Neural progenitor cell (in vitro differentiated cells): Measurements from ENCODE around the gene LIN9. TPM values are rescaled to one million over a fixed set of nuclear protein-coding genes. Genes with fewer than 3 reads are reported as not detected.

Experiments
- DNase-seq: peaks from one replicate; pipeline ENCODE4 v3.0.0-alpha.2; 2016; ENCODE audit warnings: low spot score
- H2AFZ ChIP-seq: fragments of 200-600 bp; sonication (generic); replicated peaks from 2 replicates; pipeline ENCODE4 v1.6.1; 2016; ENCODE audit warnings: antibody characterized with exemption
- H3F3A ChIP-seq: fragments of 200-600 bp; sonication (generic); 2 replicates; pipeline ENCODE4 v1.6.1; 2016; ENCODE audit warnings: antibody characterized with exemption, low read depth
- H3K27ac ChIP-seq: fragments of 200-600 bp; sonication (generic); 2 replicates; pipeline ENCODE4 v1.5.1; 2016; ENCODE audit warnings: mild to moderate bottlenecking
- H3K27me3 ChIP-seq: fragments of 200-600 bp; sonication (generic); 2 replicates; pipeline ENCODE4 v1.6.1; 2016; ENCODE audit warnings: mild to moderate bottlenecking, moderate library complexity
- H3K36me3 ChIP-seq: fragments of 200-600 bp; sonication (generic); 2 replicates; pipeline ENCODE4 v1.5.1; 2016
- H3K4me1 ChIP-seq: fragments of 200-600 bp; sonication (generic); 2 replicates; pipeline ENCODE4 v1.6.1; 2016; ENCODE audit warnings: mixed run types
- H3K4me2 ChIP-seq: fragments of 200-600 bp; sonication (generic); 2 replicates; pipeline ENCODE4 v1.6.1; 2016
- H3K4me3 ChIP-seq: fragments of 200-600 bp; sonication (generic); 2 replicates; pipeline ENCODE4 v1.5.1; 2016
- H3K79me2 ChIP-seq: fragments of 200-600 bp; sonication (generic); 2 replicates; pipeline ENCODE4 v1.6.1; 2016; ENCODE audit warnings: low read depth
- H3K9ac ChIP-seq: fragments of 200-600 bp; sonication (generic); 2 replicates; pipeline ENCODE4 v1.6.1; 2016
- H3K9me3 ChIP-seq: fragments of 200-600 bp; sonication (generic); 2 replicates; pipeline ENCODE4 v1.5.1; 2016; ENCODE audit warnings: low read depth
- H4K20me1 ChIP-seq: fragments of 200-600 bp; sonication (generic); 2 replicates; pipeline ENCODE4 v1.6.1; 2016; ENCODE audit warnings: low read depth
- H3K27ac Mint-ChIP-seq: 3 replicates; pipeline ENCODE4 v1.8.0; 2021; ENCODE audit warnings: mixed read lengths
- H3K27me3 Mint-ChIP-seq: 2 replicates; pipeline ENCODE4 v1.8.0; 2022; ENCODE audit warnings: low read depth, mild to moderate bottlenecking, inconsistent platforms, moderate library complexity, mixed read lengths; ENCODE audit not compliant: insufficient read depth
- H3K36me3 Mint-ChIP-seq: 3 replicates; pipeline ENCODE4 v1.8.0; 2021; ENCODE audit warnings: mixed read lengths
- H3K4me1 Mint-ChIP-seq: 3 replicates; pipeline ENCODE4 v1.8.0; 2021; ENCODE audit warnings: mixed read lengths
- H3K4me3 Mint-ChIP-seq: 3 replicates; pipeline ENCODE4 v1.8.0; 2021; ENCODE audit warnings: mild to moderate bottlenecking, moderate library complexity, mixed read lengths
- H3K9me3 Mint-ChIP-seq: 3 replicates; pipeline ENCODE4 v1.8.0; 2020; ENCODE audit warnings: mixed read lengths
- EZH2 ChIP-seq: fragments of 200-600 bp; sonication (generic); IDR thresholded peaks from 2 replicates; pipeline ENCODE4 v1.6.1; 2017; ENCODE audit warnings: antibody characterized with exemption, mild to moderate bottlenecking, moderate library complexity
- EZH2phosphoT487 ChIP-seq: fragments of 200-600 bp; sonication (generic); IDR thresholded peaks from 2 replicates; pipeline ENCODE4 v1.6.1; 2017; ENCODE audit warnings: antibody characterized with exemption
- total RNA-seq: library from RNA; depleted of rRNA; stranded (reverse); fragments of >200 nt; gene quantifications from 2 replicates; pipeline ENCODE4 v1.2.3, GENCODE V29; 2015; ENCODE audit warnings: low replicate concordance
- TF ChIP-seq, protein P1 (sequence below): fragments of 200-600 bp; sonication (generic); IDR thresholded peaks from 2 replicates; pipeline ENCODE4 v1.5.1; 2017; ENCODE audit warnings: antibody characterized with exemption, mild to moderate bottlenecking

Gene LIN9
- total RNA-seq, 1 donor from 2014 or later = 34.4 TPM

DNA sequence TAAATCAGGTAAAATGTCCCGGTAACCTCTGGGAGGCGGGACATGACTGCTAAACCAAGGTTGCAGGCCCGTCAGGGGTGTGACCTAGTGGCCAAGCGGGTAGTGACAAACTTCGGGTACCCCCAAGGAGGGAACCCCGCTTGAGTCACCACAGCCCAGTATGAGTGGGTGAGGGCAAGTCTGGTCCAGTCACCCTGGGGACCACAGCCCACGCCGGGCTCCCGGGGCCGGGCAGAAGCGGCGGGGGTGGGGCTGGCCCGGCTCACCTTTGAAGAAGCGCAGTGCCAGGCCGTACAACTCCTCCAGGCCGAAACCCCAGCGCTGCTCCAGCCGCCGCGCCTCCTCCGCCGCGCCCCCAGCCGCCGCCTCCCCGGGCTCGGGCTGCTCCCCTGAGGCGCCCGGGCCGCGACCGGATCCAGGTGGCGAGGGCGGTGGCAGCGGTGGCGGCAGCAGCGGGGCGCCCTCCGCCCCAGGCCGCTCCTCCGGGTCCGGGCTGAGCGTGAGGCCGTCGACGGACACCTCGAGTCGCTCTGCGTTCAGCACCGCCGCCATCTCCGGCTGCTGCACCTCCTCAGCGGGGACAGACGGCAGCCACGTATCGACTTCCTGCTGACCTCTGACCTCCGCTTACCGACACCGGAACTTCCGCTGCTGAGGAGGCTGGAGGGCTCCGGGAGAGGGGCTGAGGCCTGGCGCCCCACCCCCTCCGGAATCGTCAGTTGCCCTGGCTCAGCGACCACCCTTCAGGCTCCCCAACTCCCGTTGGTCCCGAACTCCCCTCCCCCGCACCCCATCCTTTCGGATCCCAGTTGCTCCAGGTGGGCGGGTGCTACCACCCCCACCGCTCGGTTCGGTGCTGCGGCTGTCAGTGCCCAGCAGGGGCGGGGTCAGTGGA, 122.6 kb downstream of the LIN9 start, which contains the start of gene ACBD3:
Gene ACBD3, minus strand, starts transcription at position 618 of the 895 bp plus-strand sequence. Its CDS starts 66 bp downstream, at position 552.
- peaks cover 35% of the 10 kb centered on the region for H4K20me1 ChIP-seq
- peak within 1 kb of the TSS; percentile 51 for H3K27ac ChIP-seq
- Mint-ChIP-seq H3K27me3 (peaks cover 2% of the 10 kb centered on the region), H3K27ac (peak within 1 kb of the TSS; percentile 93), H3K4me3 (peak within 1 kb of the TSS; percentile 98), H3K4me1 (peaks cover 31% of the 10 kb centered on the region), H3K36me3 (peaks cover 7% of the 10 kb centered on the region), H3K9me3 (no peaks in the 10 kb centered on the region)
- TF ChIP-seq, protein P1, sequence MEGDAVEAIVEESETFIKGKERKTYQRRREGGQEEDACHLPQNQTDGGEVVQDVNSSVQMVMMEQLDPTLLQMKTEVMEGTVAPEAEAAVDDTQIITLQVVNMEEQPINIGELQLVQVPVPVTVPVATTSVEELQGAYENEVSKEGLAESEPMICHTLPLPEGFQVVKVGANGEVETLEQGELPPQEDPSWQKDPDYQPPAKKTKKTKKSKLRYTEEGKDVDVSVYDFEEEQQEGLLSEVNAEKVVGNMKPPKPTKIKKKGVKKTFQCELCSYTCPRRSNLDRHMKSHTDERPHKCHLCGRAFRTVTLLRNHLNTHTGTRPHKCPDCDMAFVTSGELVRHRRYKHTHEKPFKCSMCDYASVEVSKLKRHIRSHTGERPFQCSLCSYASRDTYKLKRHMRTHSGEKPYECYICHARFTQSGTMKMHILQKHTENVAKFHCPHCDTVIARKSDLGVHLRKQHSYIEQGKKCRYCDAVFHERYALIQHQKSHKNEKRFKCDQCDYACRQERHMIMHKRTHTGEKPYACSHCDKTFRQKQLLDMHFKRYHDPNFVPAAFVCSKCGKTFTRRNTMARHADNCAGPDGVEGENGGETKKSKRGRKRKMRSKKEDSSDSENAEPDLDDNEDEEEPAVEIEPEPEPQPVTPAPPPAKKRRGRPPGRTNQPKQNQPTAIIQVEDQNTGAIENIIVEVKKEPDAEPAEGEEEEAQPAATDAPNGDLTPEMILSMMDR = no peak
- peak; percentile 43 for TF ChIP-seq EZH2
- TF ChIP-seq EZH2phosphoT487 = no peak
- H3K4me2 ChIP-seq = peak within 1 kb of the TSS; percentile 97
- H3K36me3 ChIP-seq = no peaks in the 10 kb centered on the region
- H3K9ac ChIP-seq = peak within 1 kb of the TSS; percentile 76
- peak within 1 kb of the TSS; percentile 78 for H3K4me3 ChIP-seq
- peaks cover 15% of the 10 kb centered on the region for H3F3A ChIP-seq
- H3K79me2 ChIP-seq = peaks cover 52% of the 10 kb centered on the region
- no peaks in the 10 kb centered on the region for H3K9me3 ChIP-seq
- peaks cover 15% of the 10 kb centered on the region for H3K4me1 ChIP-seq
- no peaks in the 10 kb centered on the region for H3K27me3 ChIP-seq
- peak; percentile 93 for DNase-seq
- H2AFZ ChIP-seq = peak within 1 kb of the TSS; percentile 92

DNA sequence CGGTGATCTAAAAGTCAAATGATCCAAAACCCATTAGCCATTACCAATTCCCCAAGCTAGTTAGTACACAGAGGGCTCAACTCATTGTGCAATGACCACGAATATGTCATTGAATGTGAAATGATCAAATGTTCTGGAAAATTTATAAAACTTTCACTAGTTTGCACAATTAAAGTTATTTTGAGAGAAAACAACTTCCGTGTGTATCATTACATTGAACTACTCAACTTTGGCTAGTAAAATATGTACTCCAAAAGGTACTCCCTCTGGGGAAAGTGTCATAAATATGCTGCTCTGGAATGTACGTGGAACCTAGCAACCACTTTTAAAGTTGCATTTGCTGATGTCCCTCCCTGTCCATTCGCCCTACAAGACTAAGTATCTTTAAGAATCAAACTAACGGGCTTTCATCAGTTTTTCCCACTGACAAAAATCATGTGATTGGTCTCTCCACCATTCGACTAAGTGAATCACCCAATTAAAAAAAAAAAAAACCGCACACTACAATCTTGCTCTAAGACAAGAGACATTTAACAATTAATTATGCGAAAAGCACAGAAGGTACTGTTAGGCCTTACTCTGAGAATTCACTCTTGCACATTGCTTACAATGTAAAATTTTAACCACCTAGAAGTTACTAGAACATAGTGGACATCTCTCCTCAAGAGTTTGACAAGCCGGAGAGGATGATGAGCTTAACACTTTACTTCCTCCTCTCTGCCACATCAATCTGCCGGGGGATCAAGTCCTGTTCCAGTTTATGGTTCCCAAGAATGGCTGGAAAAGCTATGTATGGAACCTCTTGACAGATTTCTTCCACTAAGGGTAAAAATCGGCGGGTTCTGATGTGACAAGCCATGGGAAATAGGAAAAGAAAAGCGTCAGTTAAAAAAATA, 123.6 kb downstream of the LIN9 start:
- Mint-ChIP-seq H3K4me3 (peak overlapping the region; percentile 98), H3K4me1 (peaks cover 31% of the 10 kb centered on the region), H3K27ac (peak overlapping the region; percentile 93), H3K36me3 (peaks cover 7% of the 10 kb centered on the region), H3K9me3 (no peaks in the 10 kb centered on the region), H3K27me3 (peaks cover 2% of the 10 kb centered on the region)
- DNase-seq = no peak
- TF ChIP-seq EZH2phosphoT487 (no peak), EZH2 (no peak)
- TF ChIP-seq, protein P1 = no peak
- H3K9ac ChIP-seq = peak overlapping the region; percentile 76
- peak overlapping the region; percentile 78 for H3K4me3 ChIP-seq
- no peak overlapping the region for H3K27ac ChIP-seq
- H3K79me2 ChIP-seq = peaks cover 62% of the 10 kb centered on the region
- H3F3A ChIP-seq = peaks cover 15% of the 10 kb centered on the region
- H3K4me1 ChIP-seq = peaks cover 15% of the 10 kb centered on the region
- H3K36me3 ChIP-seq = no peaks in the 10 kb centered on the region
- peaks cover 35% of the 10 kb centered on the region for H4K20me1 ChIP-seq
- H2AFZ ChIP-seq = no peak overlapping the region
- H3K27me3 ChIP-seq = no peaks in the 10 kb centered on the region
- no peaks in the 10 kb centered on the region for H3K9me3 ChIP-seq
- H3K4me2 ChIP-seq = peak overlapping the region; percentile 97

DNA sequence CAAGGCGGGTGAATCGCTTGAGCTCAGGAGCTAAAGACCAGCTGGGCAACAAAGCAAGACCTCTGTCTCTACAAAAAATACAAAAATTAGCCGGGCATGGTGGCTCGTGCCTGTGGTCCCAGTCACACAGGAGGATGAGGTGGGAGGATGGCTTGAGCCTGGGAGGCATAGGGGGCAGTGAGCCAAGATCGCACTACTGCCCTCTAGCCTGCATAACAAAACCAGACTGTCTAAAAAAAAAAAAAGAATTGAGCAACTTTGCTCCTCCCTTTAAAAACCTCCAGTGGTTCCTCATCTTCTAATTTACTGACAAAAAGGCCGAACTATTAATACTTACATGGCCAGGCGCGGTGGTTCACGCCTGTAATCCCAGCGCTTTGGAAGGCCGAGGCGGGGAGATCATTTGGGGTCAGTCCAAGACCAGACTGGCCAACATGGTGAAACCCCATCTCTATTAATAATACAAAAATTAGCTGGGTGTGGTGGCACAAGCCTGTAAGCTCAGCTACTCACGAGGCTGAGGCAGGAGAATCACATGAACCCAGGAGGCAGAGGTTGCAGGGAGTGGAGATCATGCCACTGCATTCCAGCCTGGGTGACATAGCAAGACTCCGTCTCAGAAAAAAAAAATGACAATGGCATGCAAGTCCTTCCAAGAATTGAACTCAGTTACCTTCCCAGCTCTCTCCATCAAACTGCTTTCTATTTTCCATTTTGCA, 126.8 kb downstream of the LIN9 start:
- Histone ChIP-seq H3K4me2 (no peak overlapping the region), H3K27ac (no peak overlapping the region), H3K36me3 (no peaks in the 10 kb centered on the region), H3K4me3 (no peak overlapping the region), H3K9ac (no peak overlapping the region), H4K20me1 (peaks cover 39% of the 10 kb centered on the region), H3K9me3 (no peaks in the 10 kb centered on the region), H3K79me2 (peaks cover 94% of the 10 kb centered on the region), H2AFZ (no peak overlapping the region), H3K27me3 (no peaks in the 10 kb centered on the region), H3F3A (peaks cover 13% of the 10 kb centered on the region), H3K4me1 (peaks cover 13% of the 10 kb centered on the region)
- no peaks in the 10 kb centered on the region for H3K9me3 Mint-ChIP-seq
- peaks cover 28% of the 10 kb centered on the region for H3K4me1 Mint-ChIP-seq
- peaks cover 2% of the 10 kb centered on the region for H3K27me3 Mint-ChIP-seq
- H3K4me3 Mint-ChIP-seq = no peak overlapping the region
- DNase-seq = peak; percentile 33
- peaks cover 15% of the 10 kb centered on the region for H3K36me3 Mint-ChIP-seq
- H3K27ac Mint-ChIP-seq = no peak overlapping the region
- TF ChIP-seq, protein P1 = peak; percentile 44
- TF ChIP-seq EZH2 = no peak
